CD4-positive, alpha-beta T cell treated with Interleukin-6 at 100 ng/mL for 8 hours (primary cell): ENCODE data around the gene LMF2.
A peak's percentile ranks its signal among the peaks of the same experiment; 100 is the strongest.
"Not testable (repeated sequence)": the region's sequence is repeated elsewhere in the genome, so short reads cannot be mapped to it uniquely, and the experiment has no call there.

Experiments
- DNase-seq: peaks from one replicate; pipeline ENCODE4 v3.0.0-alpha.2; 2020; ENCODE audit warnings: mixed read lengths, low spot score

The LMF2 gene

GRCh38 chr22:50533856-50534711, 26.6 kb upstream of the LMF2 start:
- not testable (repeated sequence) for DNase-seq

- DNase-seq: no peak
These were observed 25.6 kb upstream of the LMF2 start for GRCh38 chr22:50532824-50533796.

GRCh38 chr22:50531962-50532674, 24.6 kb upstream of the LMF2 start:
- no peak for DNase-seq

- DNase-seq: peak; percentile 58
These were observed 24.1 kb upstream of the LMF2 start for GRCh38 chr22:50531546-50531961.

- DNase-seq: peak; percentile 78
These were observed 23.5 kb upstream of the LMF2 start for GRCh38 chr22:50530877-50531545.

- no peak for DNase-seq
These were observed 23.0 kb upstream of the LMF2 start for GRCh38 chr22:50530580-50530876.

GRCh38 chr22:50529897-50530579, 22.5 kb upstream of the LMF2 start, which contains the start of gene TYMP:
Gene TYMP, minus strand, starts transcription at chr22:50530012. Its CDS starts 303 bp downstream, at chr22:50529709.
- DNase-seq: peak; percentile 63

GRCh38 chr22:50529416-50529896, 22.0 kb upstream of the LMF2 start:
- DNase-seq: no peak

GRCh38 chr22:50528682-50529415, 21.3 kb upstream of the LMF2 start:
- DNase-seq: no peak

GRCh38 chr22:50527921-50528681, 20.6 kb upstream of the LMF2 start:
- no peak for DNase-seq

- DNase-seq: no peak
These were observed 19.6 kb upstream of the LMF2 start for GRCh38 chr22:50526834-50527801.

GRCh38 chr22:50526108-50526833, 18.8 kb upstream of the LMF2 start:
- DNase-seq: peak; percentile 87

- DNase-seq: no peak
These were observed 18.3 kb upstream of the LMF2 start for GRCh38 chr22:50525858-50526107.

- peak; percentile 98 for DNase-seq
These were observed 17.8 kb upstream of the LMF2 start, which contains the start of gene SCO2 for GRCh38 chr22:50525104-50525857. Gene SCO2, minus strand, starts transcription at chr22:50525598. Its CDS starts 1,187 bp downstream, at chr22:50524411.

GRCh38 chr22:50524676-50525103, 17.2 kb upstream of the LMF2 start:
- DNase-seq: no peak

- no peak for DNase-seq
These were observed 16.5 kb upstream of the LMF2 start for GRCh38 chr22:50523806-50524675.
